Heart left ventricle (tissue), 13 donors: Measurements from ENCODE around the gene PAK2.
"Not testable (repeated sequence)": the region's sequence is repeated elsewhere in the genome, so short reads cannot be mapped to it uniquely, and the experiment has no call there.

ENCODE experiments used
- CTCF ChIP-seq, 12 donors: fragments of 200-600 bp; sonication (generic) in 4 of 12; IDR thresholded peaks; one replicate each; pipeline versions ENCODE4 v1.5.0 to v1.8.0; 2018 to 2022; ENCODE audit warnings: antibody characterized with exemption in 12 of 12, mild to moderate bottlenecking in 5 of 12
- POLR2A ChIP-seq, 2 donors: fragments of 450-650 bp; IDR thresholded peaks; one replicate each; pipeline ENCODE4 v1.6.1; 2017; ENCODE audit warnings: antibody characterized with exemption in 2 of 2, mild to moderate bottlenecking in 2 of 2, moderate library complexity in 2 of 2
- donor health status: ischemic (EF 13 %, LVEDD 7.1; RV severe dilation, severe dysfunction).
- donor health status: DM: no; HTN: yes; CAD: no.
- donor health status: DM: no; HTN: no; CAD: no.
- donor health status: ischemic (EF 25% LVEDD 6.9; RV normal size, moderate dysfunction).
- donor health status: ischemic (EF 25% LVEDD 5.7; RV mildly dilated, moderate dysfunction).
- donor health status: ischemic (EF 35%, LVEDD 5.7; RV mildly dilated, moderate dysfunction).
- donor health status: nonischemic (EF 11% LVEDD 7.7; RV severe dilation, severe dysfunction).
- donor health status: DM: yes; HTN: yes; CAD: no.
- donor health status: PGD.
- donor health status: ischemic (EF 29% LVEDD 5.4; RV normal size, mild dysfunction).
- donor health status: nonischemic (EF 23%, LVEDD 6.1; RV moderate dilation, normal function).

- not testable (repeated sequence) for TF ChIP-seq POLR2A, CTCF (IDR thresholded peaks at IDR 0.05)
Measured at GRCh38 chr3:196863000-196863399, 123.3 kb downstream of the PAK2 start.
